ENCODE data around the gene BCKDHA. TPM values are rescaled to one million over a fixed set of nuclear protein-coding genes. Genes with fewer than 3 reads are reported as not detected.

The BCKDHA gene
- total RNA-seq, 4 donors from 2014 or later = 30.3 to 47.0 (median 39.1) TPM

DNA sequence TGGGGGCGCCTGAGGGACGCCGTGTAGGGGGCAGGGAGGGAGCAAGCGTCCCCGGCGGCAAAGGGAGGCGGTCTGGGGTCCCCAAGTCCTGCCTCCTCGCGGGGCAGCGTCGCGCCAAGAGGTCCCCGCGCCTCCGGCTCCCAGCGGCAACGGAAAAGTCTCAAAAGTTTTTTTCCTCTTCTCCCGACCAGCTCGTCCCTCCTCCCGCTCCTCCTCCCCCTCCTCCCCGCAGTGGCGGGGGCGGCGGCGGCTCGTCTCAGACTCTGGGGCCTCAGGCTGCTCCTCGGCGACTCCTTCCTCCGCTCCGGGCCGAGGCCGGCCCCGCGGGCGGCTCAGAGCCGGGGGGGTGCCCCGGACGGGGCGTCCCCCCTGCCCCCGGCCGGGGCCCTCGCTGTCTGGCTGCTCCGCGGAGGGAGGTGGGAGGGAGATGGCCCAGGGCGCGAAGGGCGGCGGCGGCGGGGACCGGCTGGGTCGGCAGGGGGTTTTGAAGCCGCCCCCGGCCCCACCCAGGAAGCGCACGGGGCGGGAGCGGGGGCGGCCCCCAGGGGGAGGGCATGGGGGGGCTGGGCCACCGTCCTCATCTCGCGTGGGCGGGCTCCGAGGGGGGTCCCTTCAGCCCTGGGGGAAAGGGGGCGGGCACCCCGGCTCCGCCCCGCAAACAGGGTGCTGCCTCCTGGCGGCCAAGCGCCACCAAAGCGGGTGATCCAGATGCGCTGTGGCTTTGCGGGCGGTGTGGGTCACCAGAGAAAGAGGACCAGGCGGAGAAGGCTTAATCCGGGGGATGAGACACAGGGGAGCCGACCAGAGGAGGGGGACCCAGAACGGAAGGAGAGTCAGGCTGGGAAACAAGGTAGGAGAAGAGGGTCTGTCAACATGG, 43.9 kb upstream of the BCKDHA start, which contains the start of gene TGFB1:
TGFB1 (minus strand) TSS at position 457 of the 877 bp plus-strand sequence. CDS start 878 bp downstream, outside the sequence.
- ATAC-seq (ENCODE audit: low FRiP score) (peak; percentile 63), DNase-seq (ENCODE audit: low spot score) (peak; percentile 64)
- TF ChIP-seq, protein P1, sequence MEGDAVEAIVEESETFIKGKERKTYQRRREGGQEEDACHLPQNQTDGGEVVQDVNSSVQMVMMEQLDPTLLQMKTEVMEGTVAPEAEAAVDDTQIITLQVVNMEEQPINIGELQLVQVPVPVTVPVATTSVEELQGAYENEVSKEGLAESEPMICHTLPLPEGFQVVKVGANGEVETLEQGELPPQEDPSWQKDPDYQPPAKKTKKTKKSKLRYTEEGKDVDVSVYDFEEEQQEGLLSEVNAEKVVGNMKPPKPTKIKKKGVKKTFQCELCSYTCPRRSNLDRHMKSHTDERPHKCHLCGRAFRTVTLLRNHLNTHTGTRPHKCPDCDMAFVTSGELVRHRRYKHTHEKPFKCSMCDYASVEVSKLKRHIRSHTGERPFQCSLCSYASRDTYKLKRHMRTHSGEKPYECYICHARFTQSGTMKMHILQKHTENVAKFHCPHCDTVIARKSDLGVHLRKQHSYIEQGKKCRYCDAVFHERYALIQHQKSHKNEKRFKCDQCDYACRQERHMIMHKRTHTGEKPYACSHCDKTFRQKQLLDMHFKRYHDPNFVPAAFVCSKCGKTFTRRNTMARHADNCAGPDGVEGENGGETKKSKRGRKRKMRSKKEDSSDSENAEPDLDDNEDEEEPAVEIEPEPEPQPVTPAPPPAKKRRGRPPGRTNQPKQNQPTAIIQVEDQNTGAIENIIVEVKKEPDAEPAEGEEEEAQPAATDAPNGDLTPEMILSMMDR (IDR thresholded peaks at IDR 0.05) = peak in 2 of 3 donors; percentile 32 to 33

DNA sequence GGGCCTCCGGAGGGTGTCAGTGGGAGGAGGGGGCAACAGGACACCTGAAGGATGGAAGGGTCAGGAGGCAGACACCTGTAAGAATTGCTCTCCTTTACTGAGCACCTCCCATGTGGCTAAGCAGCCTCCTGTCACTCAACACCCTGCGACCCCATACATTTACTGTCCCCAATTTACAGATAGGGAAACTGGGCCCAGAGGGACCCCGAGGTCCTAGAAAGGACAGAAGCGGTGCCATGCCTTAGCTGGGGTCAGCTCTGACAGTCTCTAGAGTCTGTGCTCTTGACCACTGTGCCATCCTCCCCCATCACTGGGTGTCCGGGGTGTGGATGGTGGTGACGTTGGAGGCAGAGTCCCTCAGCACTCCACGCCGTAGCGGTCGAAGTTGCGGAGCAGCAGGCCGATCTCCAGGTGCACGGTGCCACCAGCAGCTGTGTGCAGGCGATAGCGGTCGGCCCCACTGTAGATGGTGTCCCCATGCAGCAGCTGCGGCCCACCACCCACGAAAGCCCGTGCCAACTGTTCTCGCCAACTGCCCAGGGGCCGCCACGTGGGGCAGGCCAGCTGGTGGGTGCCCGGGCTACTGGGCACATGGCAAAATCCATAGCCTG, 43.2 kb upstream of the BCKDHA start:
- no peak for DNase-seq (ENCODE audit: low spot score)
- TF ChIP-seq, protein P1 (IDR thresholded peaks at IDR 0.05) = no peak
- ATAC-seq (ENCODE audit: low FRiP score) = no peak

DNA sequence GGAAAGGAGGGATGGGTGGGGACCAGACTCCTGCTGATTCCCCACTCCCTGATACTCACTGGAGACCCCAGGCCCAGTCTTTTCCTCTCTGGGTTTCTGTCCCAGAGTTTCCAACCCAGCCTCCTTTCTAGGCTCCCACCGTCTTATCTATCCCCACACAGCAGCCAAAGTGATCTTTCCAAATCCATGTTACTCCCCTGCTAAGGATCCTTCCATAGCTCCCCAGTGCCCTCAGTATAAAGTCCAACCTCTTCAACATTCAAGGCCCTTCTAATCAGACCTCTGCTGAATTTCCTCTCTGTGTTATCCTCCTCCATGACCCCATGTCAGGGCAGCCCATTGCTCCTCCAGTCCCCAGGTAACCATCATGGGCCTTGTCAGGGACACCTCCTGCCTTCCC, 42.6 kb upstream of the BCKDHA start:
- DNase-seq (ENCODE audit: low spot score) (no peak), ATAC-seq (ENCODE audit: low FRiP score) (no peak)
- TF ChIP-seq, protein P1 (IDR thresholded peaks at IDR 0.05) = no peak

DNA sequence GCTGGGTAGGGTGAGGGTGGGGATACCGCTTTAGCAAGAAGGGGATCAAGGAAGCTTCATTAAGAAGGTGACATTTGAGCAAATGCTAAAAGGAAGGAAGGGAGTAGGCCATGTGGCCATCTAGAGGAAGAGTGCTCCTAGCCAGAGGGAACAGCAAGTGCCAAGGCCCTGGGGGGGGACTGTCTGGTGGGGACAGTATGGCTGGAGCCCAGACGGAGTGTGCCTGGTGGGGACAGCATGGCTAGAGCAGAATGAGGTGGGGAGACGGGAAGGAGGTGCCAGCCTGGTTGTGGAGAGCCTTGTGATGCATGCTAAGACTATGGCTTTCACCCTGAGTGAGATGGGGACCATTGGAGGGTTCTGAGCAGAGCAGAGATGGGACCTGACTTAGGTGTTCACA, 41.8 kb upstream of the BCKDHA start:
- TF ChIP-seq, protein P1 (IDR thresholded peaks at IDR 0.05) = no peak
- DNase-seq (ENCODE audit: low spot score) = no peak
- ATAC-seq (ENCODE audit: low FRiP score) = no peak

DNA sequence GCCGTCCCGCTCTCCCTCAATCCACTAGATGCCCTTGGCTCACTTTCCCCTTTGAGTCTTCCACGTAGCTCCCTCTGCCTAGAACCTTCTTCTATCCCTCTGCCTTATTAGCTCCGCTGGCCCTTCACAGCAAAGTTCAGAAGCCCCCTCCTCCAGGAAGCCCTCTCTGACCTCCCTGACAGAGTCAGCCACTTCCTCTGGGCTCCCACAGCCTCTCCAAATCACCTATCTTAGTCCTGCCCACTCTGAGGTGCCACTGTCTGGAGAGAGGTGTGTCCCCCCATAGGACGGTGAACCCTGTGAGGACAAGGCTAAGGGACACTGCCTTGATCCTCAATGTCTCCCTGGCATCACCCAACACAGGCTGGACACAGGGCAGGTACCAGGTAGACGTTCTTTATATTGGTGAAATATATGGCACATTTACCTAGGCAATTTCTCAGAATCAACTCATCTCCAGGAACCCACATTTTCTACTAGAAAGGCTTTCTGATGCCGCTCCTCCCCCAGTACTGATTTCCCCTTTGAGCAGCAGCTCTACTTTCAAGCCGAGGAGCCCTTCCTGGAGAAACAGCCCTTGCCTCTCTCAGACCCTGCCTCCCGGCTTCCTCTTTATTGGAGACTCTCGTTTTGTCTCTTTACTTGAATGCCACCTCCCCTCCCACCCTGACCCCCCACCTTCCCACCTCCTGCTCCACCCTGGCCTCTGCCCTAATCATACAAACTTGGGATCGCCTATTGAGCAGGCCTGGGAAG, 40.5 kb upstream of the BCKDHA start:
- ATAC-seq (ENCODE audit: low FRiP score) = no peak
- TF ChIP-seq, protein P1 (IDR thresholded peaks at IDR 0.05) = no peak
- no peak for DNase-seq (ENCODE audit: low spot score)

- TF ChIP-seq, protein P1 (IDR thresholded peaks at IDR 0.05) = no peak
- DNase-seq (ENCODE audit: low spot score) (no peak), ATAC-seq (ENCODE audit: low FRiP score) (no peak)
Measured at GRCh38 chr19:41357746-41358145, 39.9 kb upstream of the BCKDHA start.
